ENCODE measurements around the gene TRMT1. TPM values are rescaled to one million over a fixed set of nuclear protein-coding genes. Genes with fewer than 3 reads are reported as not detected.

The TRMT1 gene
- total and polyA plus RNA-seq, 2 donors, result 16.5 to 31.2 TPM

GRCh38 chr19:13078381-13078780 lies 38.2 kb downstream of the TRMT1 start:
- no peak for DNase-seq (ENCODE audit: extremely low spot score)
- no peak overlapping the region for H3K4me3 ChIP-seq (ENCODE audit: low read depth, low read length)
- peaks cover 2% of the 10 kb centered on the region for H3K4me1 ChIP-seq (ENCODE audit: insufficient read depth)
- H3K36me3 ChIP-seq (ENCODE audit: insufficient read depth), result no peaks in the 10 kb centered on the region
- WGBS, result 66% methylated on average over 10 of the region's 10 CpGs
- H3K27ac ChIP-seq (ENCODE audit: low read depth), result peak overlapping the region; percentile 67

GRCh38 chr19:13077240-13077639 lies 39.3 kb downstream of the TRMT1 start:
- Histone ChIP-seq H3K27ac (ENCODE audit: low read depth) (no peak overlapping the region), H3K36me3 (ENCODE audit: insufficient read depth) (no peaks in the 10 kb centered on the region), H3K4me3 (ENCODE audit: low read depth, low read length) (no peak overlapping the region), H3K4me1 (ENCODE audit: insufficient read depth) (peaks cover 2% of the 10 kb centered on the region)
- 57% methylated on average over 11 of the region's 11 CpGs for WGBS
- DNase-seq (ENCODE audit: extremely low spot score), result no peak

DNA sequence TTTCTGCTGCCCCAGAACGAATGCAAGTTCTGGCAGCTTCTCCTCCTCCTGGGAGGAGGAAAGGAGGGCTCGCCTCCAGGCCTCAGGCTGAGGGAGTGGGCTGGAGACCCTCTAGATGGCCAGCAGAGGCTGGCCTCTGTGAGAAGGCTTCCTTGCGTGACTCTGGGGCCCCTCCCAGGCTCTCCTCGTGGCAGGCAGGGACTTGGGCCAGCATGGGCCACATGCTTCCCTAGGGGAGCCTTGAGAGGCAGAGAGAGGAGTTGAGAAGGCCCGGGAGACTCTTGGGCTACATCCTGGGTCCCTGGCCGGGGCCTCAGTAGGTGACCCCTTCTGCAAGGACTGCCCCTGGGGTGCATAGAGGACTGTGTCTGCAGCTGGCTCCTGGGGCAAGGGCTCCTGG lies 39.8 kb downstream of the TRMT1 start:
- DNase-seq (ENCODE audit: extremely low spot score), result no peak
- H3K4me3 ChIP-seq (ENCODE audit: low read depth, low read length), result no peak overlapping the region
- 34% methylated on average over 6 of the region's 6 CpGs for WGBS
- H3K27ac ChIP-seq (ENCODE audit: low read depth), result no peak overlapping the region
- H3K4me1 ChIP-seq (ENCODE audit: insufficient read depth), result peaks cover 2% of the 10 kb centered on the region
- no peaks in the 10 kb centered on the region for H3K36me3 ChIP-seq (ENCODE audit: insufficient read depth)

GRCh38 chr19:13076320-13076719 lies 40.2 kb downstream of the TRMT1 start:
- WGBS, result 41% methylated on average over 8 of the region's 8 CpGs
- no peak for DNase-seq (ENCODE audit: extremely low spot score)
- no peaks in the 10 kb centered on the region for H3K36me3 ChIP-seq (ENCODE audit: insufficient read depth)
- H3K27ac ChIP-seq (ENCODE audit: low read depth), result no peak overlapping the region
- no peak overlapping the region for H3K4me3 ChIP-seq (ENCODE audit: low read depth, low read length)
- peaks cover 2% of the 10 kb centered on the region for H3K4me1 ChIP-seq (ENCODE audit: insufficient read depth)

- H3K27ac ChIP-seq (ENCODE audit: low read depth), result no peak overlapping the region
- H3K4me3 ChIP-seq (ENCODE audit: low read depth, low read length), result no peak overlapping the region
- DNase-seq (ENCODE audit: extremely low spot score), result no peak
- WGBS, result 57% methylated on average over 4 of the region's 4 CpGs
- H3K4me1 ChIP-seq (ENCODE audit: insufficient read depth), result peaks cover 2% of the 10 kb centered on the region
- no peaks in the 10 kb centered on the region for H3K36me3 ChIP-seq (ENCODE audit: insufficient read depth)
Observed at GRCh38 chr19:13074378-13074777, 42.2 kb downstream of the TRMT1 start.

DNA sequence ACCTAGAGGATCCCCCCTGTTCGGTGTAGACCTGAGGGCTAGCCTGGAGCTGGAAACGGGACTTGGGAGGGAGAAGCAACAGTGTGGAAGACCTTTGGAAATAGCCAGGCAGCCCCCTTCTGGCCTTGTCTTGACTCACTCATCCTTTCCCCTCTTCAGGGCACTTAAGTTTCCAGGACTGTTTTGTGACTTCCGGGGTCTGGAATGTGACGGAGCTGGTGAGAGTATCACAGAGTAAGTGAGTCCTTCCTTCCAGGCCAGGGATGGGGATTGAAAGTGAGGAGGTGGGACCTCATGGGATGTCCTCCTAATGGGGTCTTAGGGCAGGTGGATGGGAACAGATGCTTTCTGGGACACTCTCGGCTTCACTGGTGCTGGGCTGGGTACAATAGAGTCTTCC lies 43.3 kb downstream of the TRMT1 start:
- H3K4me1 ChIP-seq (ENCODE audit: insufficient read depth), result no peaks in the 10 kb centered on the region
- no peak overlapping the region for H3K4me3 ChIP-seq (ENCODE audit: low read depth, low read length)
- no peak overlapping the region for H3K27ac ChIP-seq (ENCODE audit: low read depth)
- WGBS, result 72% methylated on average over 5 of the region's 5 CpGs
- no peak for DNase-seq (ENCODE audit: extremely low spot score)
- no peaks in the 10 kb centered on the region for H3K36me3 ChIP-seq (ENCODE audit: insufficient read depth)

GRCh38 chr19:13072188-13072908 lies 44.2 kb downstream of the TRMT1 start:
- H3K36me3 ChIP-seq (ENCODE audit: insufficient read depth), result no peaks in the 10 kb centered on the region
- DNase-seq (ENCODE audit: extremely low spot score), result no peak
- 87% methylated on average over 9 of the region's 9 CpGs for WGBS
- H3K27ac ChIP-seq (ENCODE audit: low read depth), result no peak overlapping the region
- no peaks in the 10 kb centered on the region for H3K4me1 ChIP-seq (ENCODE audit: insufficient read depth)
- H3K4me3 ChIP-seq (ENCODE audit: low read depth, low read length), result no peak overlapping the region

DNA sequence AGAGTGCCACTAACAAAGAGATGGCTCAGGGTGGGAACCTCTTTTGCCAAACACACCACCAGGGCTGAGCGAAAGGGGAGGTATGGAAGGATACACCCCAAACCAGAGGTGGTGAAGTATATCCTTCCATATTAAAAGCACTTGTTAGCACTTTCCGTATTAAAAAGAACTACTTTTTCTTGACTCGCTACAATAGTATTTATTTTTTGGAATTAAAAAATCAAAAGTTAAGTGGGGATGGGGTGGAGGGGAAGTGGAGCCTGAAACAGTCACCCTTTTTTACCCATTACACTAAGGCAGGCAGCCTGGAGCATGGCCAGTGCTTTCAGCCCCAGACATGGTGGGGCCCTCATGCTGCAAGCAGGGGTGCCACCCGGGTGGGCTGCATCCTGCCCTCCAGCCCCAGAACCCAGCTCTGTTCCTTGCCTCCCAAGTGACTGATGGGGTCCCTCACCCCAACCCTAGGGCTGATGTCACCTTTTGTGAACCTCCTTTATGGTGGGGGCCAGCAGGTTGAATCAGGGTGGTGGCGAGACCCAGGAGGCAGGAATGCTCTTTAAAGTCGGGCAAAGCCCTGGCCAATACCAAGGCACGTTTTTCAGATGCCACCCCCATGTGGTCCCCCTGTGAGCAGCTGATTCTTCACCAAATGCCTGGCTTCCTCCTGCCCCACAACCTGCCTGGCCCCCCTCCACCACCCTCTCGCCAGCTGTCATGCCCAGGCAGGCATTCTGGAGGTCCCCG lies 44.9 kb downstream of the TRMT1 start:
- no peaks in the 10 kb centered on the region for H3K4me1 ChIP-seq (ENCODE audit: insufficient read depth)
- H3K27ac ChIP-seq (ENCODE audit: low read depth), result no peak overlapping the region
- no peaks in the 10 kb centered on the region for H3K36me3 ChIP-seq (ENCODE audit: insufficient read depth)
- DNase-seq (ENCODE audit: extremely low spot score), result no peak
- 70% methylated on average over 9 of the region's 9 CpGs for WGBS
- no peak overlapping the region for H3K4me3 ChIP-seq (ENCODE audit: low read depth, low read length)

DNA sequence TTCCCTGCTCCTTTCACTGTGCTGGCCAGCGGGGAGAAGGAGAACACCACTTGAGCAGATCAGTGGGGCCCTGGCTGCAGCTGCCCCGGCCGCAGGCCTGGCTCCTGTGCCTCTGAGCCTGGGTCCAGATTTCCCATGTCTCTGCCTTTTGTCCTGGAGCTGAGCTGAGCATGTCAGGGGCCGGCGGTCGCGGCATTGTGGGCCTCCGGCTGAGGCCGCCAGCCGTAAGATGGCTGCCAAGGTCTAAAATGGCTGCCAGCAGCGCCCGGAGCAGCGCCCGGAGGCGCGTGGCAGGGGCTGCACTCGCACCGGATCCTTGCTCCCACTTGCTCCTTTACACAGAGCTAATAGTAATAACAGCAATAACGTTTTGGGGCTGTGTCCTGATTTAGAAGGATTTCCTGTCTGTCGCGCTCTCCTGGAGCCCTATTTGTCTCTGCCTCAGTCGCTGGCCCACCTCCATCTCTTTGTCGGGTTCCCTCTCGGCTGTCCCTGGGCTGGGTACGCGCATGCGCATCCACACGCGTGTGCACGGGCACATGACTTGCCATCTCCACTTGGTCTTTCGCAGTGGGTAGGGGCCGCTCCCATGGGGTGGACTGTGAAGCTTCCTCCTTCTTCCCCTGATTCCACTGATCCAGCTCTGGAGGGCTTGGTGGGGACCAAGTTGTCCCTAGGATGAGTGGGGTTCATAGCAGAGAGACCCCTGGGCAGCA lies 46.0 kb downstream of the TRMT1 start:
- WGBS, result 86% methylated on average over 32 of the region's 32 CpGs
- Histone ChIP-seq H3K4me1 (ENCODE audit: insufficient read depth) (no peaks in the 10 kb centered on the region), H3K36me3 (ENCODE audit: insufficient read depth) (no peaks in the 10 kb centered on the region), H3K27ac (ENCODE audit: low read depth) (no peak overlapping the region), H3K4me3 (ENCODE audit: low read depth, low read length) (no peak overlapping the region)
- DNase-seq (ENCODE audit: extremely low spot score), result no peak

GRCh38 chr19:13069415-13070359 lies 46.9 kb downstream of the TRMT1 start:
- DNase-seq (ENCODE audit: extremely low spot score), result no peak
- WGBS, result 47% methylated on average over 20 of the region's 20 CpGs
- Histone ChIP-seq H3K36me3 (ENCODE audit: insufficient read depth) (no peaks in the 10 kb centered on the region), H3K4me3 (ENCODE audit: low read depth, low read length) (no peak overlapping the region), H3K27ac (ENCODE audit: low read depth) (no peak overlapping the region), H3K4me1 (ENCODE audit: insufficient read depth) (no peaks in the 10 kb centered on the region)

GRCh38 chr19:13068085-13068846 lies 48.3 kb downstream of the TRMT1 start:
- Histone ChIP-seq H3K4me1 (ENCODE audit: insufficient read depth) (no peaks in the 10 kb centered on the region), H3K27ac (ENCODE audit: low read depth) (no peak overlapping the region), H3K36me3 (ENCODE audit: insufficient read depth) (no peaks in the 10 kb centered on the region), H3K4me3 (ENCODE audit: low read depth, low read length) (no peak overlapping the region)
- DNase-seq (ENCODE audit: extremely low spot score), result no peak
- 63% methylated on average over 6 of the region's 6 CpGs for whole genome bisulfite sequencing

GRCh38 chr19:13066933-13067807 lies 49.4 kb downstream of the TRMT1 start:
- no peak overlapping the region for H3K4me3 ChIP-seq (ENCODE audit: low read depth, low read length)
- DNase-seq (ENCODE audit: extremely low spot score), result no peak
- 59% methylated on average over 17 of the region's 17 CpGs for WGBS
- no peaks in the 10 kb centered on the region for H3K4me1 ChIP-seq (ENCODE audit: insufficient read depth)
- no peak overlapping the region for H3K27ac ChIP-seq (ENCODE audit: low read depth)
- H3K36me3 ChIP-seq (ENCODE audit: insufficient read depth), result no peaks in the 10 kb centered on the region
